ENCODE data around the gene MAP7.

GRCh38 chr6:136520517-136520916, 29.7 kb downstream of the MAP7 start:
- TF ChIP-seq CTCF (IDR thresholded peaks at IDR 0.05; ENCODE audit: low read length) (no peak), EZH2 (optimal IDR thresholded peaks at IDR 0.05; ENCODE audit: low read depth, low read length) (no peak), EZH2phosphoT487 (IDR thresholded peaks at IDR 0.05; ENCODE audit: low read length) (no peak)

Measured in MM.1S (cell line).